Fibroblast of lung (primary cell): Measurements from ENCODE around the gene DNAJC17.

Experiments used
- CTCF ChIP-seq, 2 donors: IDR thresholded peaks in 1 of 2; conservative IDR thresholded peaks in 1 of 2; 1 replicate in 1 of 2; 2 replicates in 1 of 2; pipeline ENCODE4 v1.5.1; 2011 to 2012; ENCODE audit warnings: low read length in 2 of 2, control low read depth in 1 of 2, inconsistent platforms in 1 of 2, low read depth in 1 of 2, mild to moderate bottlenecking in 1 of 2
- EZH2 ChIP-seq: IDR thresholded peaks from 2 replicates; pipeline ENCODE4 v1.5.1; 2012; ENCODE audit warnings: low read length, control low read depth, mild to moderate bottlenecking; ENCODE audit errors: missing control alignments

- TF ChIP-seq CTCF (conservative IDR thresholded peaks at IDR 0.05 in 1 of 2, IDR thresholded peaks at IDR 0.05 in 1 of 2; ENCODE audit: low read depth in 1 of 2, low read length in 2 of 2), result no peak
- TF ChIP-seq EZH2, result no peak
Observed at GRCh38 chr15:40807028-40807887, at the start of gene DNAJC17, which contains the start of gene ZFYVE19.
